Measurements from ENCODE around the gene SBF1. TPM values are rescaled to one million over a fixed set of nuclear protein-coding genes. Genes with fewer than 3 reads are reported as not detected.
A peak's percentile ranks its signal among the peaks of the same experiment; 100 is the strongest.

Gene SBF1
- total RNA-seq, 1 donor from 2014 or later, result 144 TPM

DNA sequence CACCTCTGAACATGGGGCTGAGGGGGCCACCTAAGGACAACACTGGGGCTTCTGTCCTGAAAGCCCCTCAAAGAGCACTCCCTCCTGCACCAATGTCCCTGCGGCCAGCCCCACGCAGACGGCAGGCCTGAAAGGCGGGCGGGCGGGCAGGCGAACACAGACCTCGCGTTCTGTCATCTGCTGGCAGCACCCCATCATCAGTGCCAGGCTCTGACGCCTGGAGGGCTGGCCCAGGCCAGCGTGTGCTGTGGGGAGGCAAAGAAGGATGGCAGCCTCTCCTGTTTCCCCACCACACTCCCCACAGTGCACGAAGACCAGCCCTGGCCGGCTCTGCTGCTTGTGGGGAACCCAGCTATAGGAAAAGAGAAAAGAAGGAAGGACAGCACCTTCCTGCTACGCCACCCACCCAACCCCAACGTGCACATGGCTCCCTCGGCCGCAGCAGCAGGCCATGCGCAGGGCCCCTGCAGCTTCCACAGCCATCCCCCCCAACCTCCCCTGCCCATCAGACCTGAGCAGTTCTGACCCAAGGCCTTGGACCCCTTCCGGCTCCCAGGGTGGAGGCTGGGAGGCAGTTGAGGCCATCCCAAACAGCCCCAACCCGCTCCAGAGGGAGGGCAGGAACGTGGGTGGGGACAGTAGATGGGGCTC lies 3.5 kb downstream of the SBF1 start:
- TF ChIP-seq CTCF (IDR thresholded peaks at IDR 0.05), result no peak
- peaks cover 16% of the 10 kb centered on the region for H3K36me3 Mint-ChIP-seq (ENCODE audit: low read depth)
- peak overlapping the region; percentile 88 for H3K27ac Mint-ChIP-seq
- peak overlapping the region; percentile 68 for H3K4me3 Mint-ChIP-seq
- H3K4me1 Mint-ChIP-seq, result peaks cover 74% of the 10 kb centered on the region
- intact Hi-C loops (cut with micrococcal nuclease), result loop anchor here (5.0 to 10.0 kb wide), 4 partner anchors 69 to 537 kb away; partner anchors contain the start of gene TUBGCP6
- no peaks in the 10 kb centered on the region for H3K27me3 Mint-ChIP-seq
- ATAC-seq (ENCODE audit: low read depth) (no peak), DNase-seq (no peak)
- CTCF ChIA-PET, result interaction anchor here (2.5 kb wide), 1 partner anchor 26 kb away, joined by 12 read pairs; no protein-coding TSS in a partner anchor
- POLR2A ChIA-PET, result interaction anchor here (0.7 to 3.7 kb wide), 5 partner anchors 37 to 280 kb away, joined by 3 to 37 read pairs (median 11); partner anchors contain the start of genes CHKB, LMF2, NCAPH2 and SCO2
- H3K9me3 Mint-ChIP-seq, result no peaks in the 10 kb centered on the region

- POLR2A ChIA-PET, result interaction anchor here (0.5 to 3.7 kb wide), 21 partner anchors 10 to 632 kb away, joined by 3 to 37 read pairs (median 5); partner anchors contain the start of genes ADM2, CHKB, HDAC10 and LMF2
- DNase-seq, result no peak
- Mint-ChIP-seq H3K4me3 (peak overlapping the region; percentile 68), H3K9me3 (no peaks in the 10 kb centered on the region), H3K27ac (peak overlapping the region; percentile 88), H3K36me3 (ENCODE audit: low read depth) (peaks cover 23% of the 10 kb centered on the region), H3K27me3 (no peaks in the 10 kb centered on the region), H3K4me1 (peaks cover 72% of the 10 kb centered on the region)
- no peak for TF ChIP-seq CTCF (IDR thresholded peaks at IDR 0.05)
- intact Hi-C loops (cut with micrococcal nuclease), result loop anchor here (1.0 to 10.0 kb wide), 7 partner anchors 11 to 536 kb away; partner anchors contain the start of genes ADM2, LMF2, SCO2 and TUBGCP6
- CTCF ChIA-PET, result interaction anchor here (0.7 to 2.5 kb wide), 6 partner anchors 11 to 151 kb away, joined by 3 to 12 read pairs (median 4); partner anchors contain the start of gene SCO2
- ATAC-seq (ENCODE audit: low read depth), result peak; percentile 9
Measured at GRCh38 chr22:50470491-50470890, 4.3 kb downstream of the SBF1 start.

DNA sequence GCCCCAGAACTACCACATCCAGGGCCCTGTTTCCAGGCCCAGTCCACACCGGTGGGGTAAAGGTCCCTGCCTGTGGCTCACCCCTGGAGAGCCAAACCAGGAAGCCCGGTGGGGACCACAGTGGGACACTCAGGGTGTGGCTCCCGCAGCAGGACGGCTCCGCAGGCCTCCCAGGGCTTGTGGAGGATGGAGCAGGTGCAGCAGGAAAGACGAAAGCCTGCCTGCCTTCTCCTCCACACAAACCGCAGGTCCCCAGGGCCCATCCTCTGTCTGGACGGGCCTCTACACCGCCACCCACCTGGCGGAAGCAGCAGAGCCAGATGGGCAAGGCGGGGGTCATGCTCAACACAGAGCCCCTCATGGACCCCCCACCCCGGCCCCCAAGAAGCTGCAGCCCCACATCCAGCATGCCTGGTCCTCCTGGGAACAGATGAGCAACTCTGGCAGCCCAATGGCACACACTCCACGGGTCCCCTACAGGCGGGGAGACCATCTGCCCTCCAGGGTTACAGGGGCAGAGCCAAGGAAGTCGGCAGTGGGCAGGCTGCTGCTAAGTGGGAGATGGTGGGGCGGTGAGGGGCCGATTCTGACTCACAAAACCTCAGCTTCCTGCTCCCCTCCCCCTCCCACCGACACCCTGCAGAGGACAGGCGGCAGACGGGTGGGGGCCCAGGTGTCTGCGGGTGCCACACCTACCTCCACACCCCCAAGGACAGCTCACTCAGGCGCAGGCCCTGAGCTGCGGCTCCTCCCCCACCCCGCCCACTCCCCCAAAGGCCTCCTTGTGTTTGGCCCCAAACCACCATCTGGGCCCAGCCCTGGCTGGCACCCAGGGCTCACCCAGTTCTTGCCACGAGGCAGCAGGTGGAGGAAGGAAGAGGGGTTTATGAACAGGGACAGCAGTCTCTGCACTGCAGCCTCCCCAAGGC lies 5.2 kb downstream of the SBF1 start:
- DNase-seq (peak; percentile 84), ATAC-seq (ENCODE audit: low read depth) (peak; percentile 81)
- Mint-ChIP-seq H3K4me3 (peak overlapping the region; percentile 68), H3K27me3 (no peaks in the 10 kb centered on the region), H3K4me1 (peaks cover 69% of the 10 kb centered on the region), H3K9me3 (no peaks in the 10 kb centered on the region), H3K36me3 (ENCODE audit: low read depth) (peaks cover 29% of the 10 kb centered on the region), H3K27ac (peak overlapping the region; percentile 88)
- no peak for TF ChIP-seq CTCF (IDR thresholded peaks at IDR 0.05)
- ChIA-PET POLR2A (interaction anchor here (0.5 to 3.7 kb wide), 28 partner anchors 11 to 464 kb away, joined by 3 to 37 read pairs (median 5); partner anchors contain the start of genes ADM2, CHKB, HDAC10 and LMF2), CTCF (interaction anchor here (0.7 to 2.5 kb wide), 6 partner anchors 10 to 151 kb away, joined by 3 to 12 read pairs (median 4); partner anchors contain the start of gene SCO2)
- intact Hi-C loops (cut with micrococcal nuclease), result loop anchor here (1.0 to 10.0 kb wide), 11 partner anchors 12 to 535 kb away; partner anchors contain the start of genes ADM2, CHKB, LMF2 and SCO2

DNA sequence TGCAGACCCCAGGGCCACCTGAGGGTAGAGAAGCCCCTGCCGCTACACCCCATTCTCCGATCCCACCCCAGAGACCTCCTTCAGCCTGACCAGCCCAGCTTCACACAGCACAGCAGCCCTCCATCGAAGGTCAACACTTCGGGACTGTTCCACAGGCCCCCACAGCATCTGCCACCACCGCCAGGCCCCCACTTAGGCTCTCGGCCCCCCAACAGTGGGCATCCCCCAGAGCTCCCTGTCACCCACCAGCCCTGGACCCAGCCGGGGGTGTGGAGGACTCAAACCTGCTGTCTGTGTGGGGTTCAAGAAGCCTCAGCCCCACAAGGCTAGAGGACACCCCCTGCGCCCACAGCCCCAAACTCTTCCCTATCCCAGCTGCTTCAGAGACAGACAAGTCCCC lies 6.2 kb downstream of the SBF1 start:
- Mint-ChIP-seq H3K27me3 (no peaks in the 10 kb centered on the region), H3K4me3 (peak overlapping the region; percentile 68), H3K4me1 (peaks cover 63% of the 10 kb centered on the region), H3K27ac (peak overlapping the region; percentile 88), H3K9me3 (no peaks in the 10 kb centered on the region), H3K36me3 (ENCODE audit: low read depth) (peaks cover 37% of the 10 kb centered on the region)
- CTCF ChIA-PET, result interaction anchor here (2.1 to 2.5 kb wide), 2 partner anchors 29 to 152 kb away, joined by 9 to 12 read pairs; no protein-coding TSS in a partner anchor
- POLR2A ChIA-PET, result interaction anchor here (0.5 to 3.7 kb wide), 11 partner anchors 12 to 154 kb away, joined by 3 to 37 read pairs (median 6); partner anchors contain the start of genes ADM2 and SCO2
- ATAC-seq (ENCODE audit: low read depth) (no peak), DNase-seq (no peak)
- no peak for TF ChIP-seq CTCF (IDR thresholded peaks at IDR 0.05)
- intact Hi-C loops (cut with micrococcal nuclease), result loop anchor here (1.0 to 2.0 kb wide), 4 partner anchors 18 to 278 kb away; partner anchors contain the start of gene CHKB

Data from activated B cell treated with CpG ODN at 0.5 μM for 24 hours (primary cell).